GM12801 (cell line): ENCODE data around the gene E2F7.

Experiments
- CTCF ChIP-seq: IDR thresholded peaks from one replicate; pipeline ENCODE4 v1.5.1; 2011; ENCODE audit warnings: control low read depth; ENCODE audit not compliant: insufficient read length; ENCODE audit errors: extremely low read depth

Gene E2F7

GRCh38 chr12:77031745-77032144, 33.6 kb downstream of the E2F7 start:
- no peak for TF ChIP-seq CTCF

GRCh38 chr12:77025782-77026314, 39.5 kb downstream of the E2F7 start:
- TF ChIP-seq CTCF: no peak

- TF ChIP-seq CTCF: no peak
Observed at GRCh38 chr12:77023501-77023900, 41.9 kb downstream of the E2F7 start.

GRCh38 chr12:77019920-77020319, 45.4 kb downstream of the E2F7 start:
- no peak for TF ChIP-seq CTCF

GRCh38 chr12:77016606-77017005, 48.8 kb downstream of the E2F7 start:
- no peak for TF ChIP-seq CTCF

GRCh38 chr12:77013091-77013490, 52.3 kb downstream of the E2F7 start:
- TF ChIP-seq CTCF: no peak

GRCh38 chr12:77010691-77011548, 54.4 kb downstream of the E2F7 start:
- TF ChIP-seq CTCF: peak; percentile 86
